CD14-positive monocyte (primary cell): ENCODE results near the gene CFAP410. TPM values are rescaled to one million over a fixed set of nuclear protein-coding genes. Genes with fewer than 3 reads are reported as not detected.

Experiments used
- DNase-seq, 3 donors: peaks; one replicate each; pipeline ENCODE4 v3.0.0-alpha.2; 2011 to 2022
- H2AFZ ChIP-seq: 2 replicates; pipeline ENCODE4 v1.6.0; 2012; ENCODE audit warnings: mild to moderate bottlenecking, low read depth, low read length, inconsistent platforms; ENCODE audit not compliant: insufficient read depth, poor library complexity, severe bottlenecking
- H3K27ac ChIP-seq, 2 donors: 1 replicate in 1 of 2; 2 replicates in 1 of 2; pipeline ENCODE4 v1.5.1; 2012 to 2013; ENCODE audit warnings: low read length in 2 of 2, control low read depth in 1 of 2, inconsistent platforms in 1 of 2, low read depth in 1 of 2, mild to moderate bottlenecking in 1 of 2
- H3K27me3 ChIP-seq, 2 donors: one replicate each; pipeline versions ENCODE4 v1.6.0 to v1.6.1; 2011 to 2013; ENCODE audit warnings: low read length in 2 of 2; ENCODE audit not compliant: control insufficient read depth in 2 of 2, insufficient read depth in 2 of 2
- H3K36me3 ChIP-seq, 2 donors: replicated peaks in 1 of 2; 1 replicate in 1 of 2; 2 replicates in 1 of 2; pipeline versions ENCODE4 v1.5.1 to v1.6.1; 2012 to 2013; ENCODE audit warnings: low read length in 2 of 2, control low read depth in 1 of 2, inconsistent platforms in 1 of 2, mild to moderate bottlenecking in 1 of 2; ENCODE audit not compliant: insufficient read depth in 2 of 2, control insufficient read depth in 1 of 2
- H3K4me1 ChIP-seq, 2 donors: 1 replicate in 1 of 2; 2 replicates in 1 of 2; pipeline versions ENCODE4 v1.5.1 to v1.6.1; 2012 to 2013; ENCODE audit warnings: low read length in 2 of 2, control low read depth in 1 of 2, inconsistent platforms in 1 of 2, mild to moderate bottlenecking in 1 of 2, moderate library complexity in 1 of 2; ENCODE audit not compliant: insufficient read depth in 2 of 2, control insufficient read depth in 1 of 2
- H3K4me2 ChIP-seq: replicated peaks from 2 replicates; pipeline ENCODE3; 2012; ENCODE audit warnings: low read length, moderate library complexity, mild to moderate bottlenecking; ENCODE audit not compliant: poor library complexity, severe bottlenecking; ENCODE audit errors: extremely low read depth
- H3K4me3 ChIP-seq, 3 experiments: fragments of 200-600 bp in 1 of 3; sonication (generic) in 1 of 3; replicated peaks in 1 of 3; 1 replicate in 2 of 3; 2 replicates in 1 of 3; pipeline ENCODE4 v1.5.1; 2011 to 2013; ENCODE audit warnings: low read length in 3 of 3, mild to moderate bottlenecking in 3 of 3, control low read depth in 2 of 3, low read depth in 2 of 3, inconsistent platforms in 1 of 3, moderate library complexity in 1 of 3
- H3K79me2 ChIP-seq: 2 replicates; pipeline ENCODE4 v1.6.0; 2012; ENCODE audit warnings: mild to moderate bottlenecking, control low read depth, inconsistent platforms, low read length, moderate library complexity; ENCODE audit not compliant: insufficient read depth
- H3K9ac ChIP-seq: 2 replicates; pipeline ENCODE4 v1.6.0; 2017; ENCODE audit warnings: low read length, mild to moderate bottlenecking; ENCODE audit not compliant: insufficient read depth, poor library complexity, severe bottlenecking
- H3K9me3 ChIP-seq, 2 donors: replicated peaks in 1 of 2; 1 replicate in 1 of 2; 2 replicates in 1 of 2; pipeline versions ENCODE4 v1.5.1 to v1.6.1; 2012 to 2013; ENCODE audit warnings: low read length in 2 of 2, control low read depth in 1 of 2; ENCODE audit not compliant: control insufficient read depth in 1 of 2, insufficient read depth in 1 of 2
- H4K20me1 ChIP-seq: 2 replicates; pipeline ENCODE4 v1.6.0; 2012; ENCODE audit warnings: mild to moderate bottlenecking, low read length, control low read depth, moderate library complexity; ENCODE audit not compliant: insufficient read depth
- H3K27ac Mint-ChIP-seq, 7 donors: one replicate each; pipeline ENCODE4 v1.8.0; 2020; ENCODE audit warnings: mild to moderate bottlenecking in 7 of 7, mixed read lengths in 7 of 7, moderate library complexity in 6 of 7, inconsistent platforms in 2 of 7
- H3K27me3 Mint-ChIP-seq, 3 donors: one replicate each; pipeline ENCODE4 v1.8.0; 2021 to 2022; ENCODE audit warnings: low read depth in 3 of 3, mild to moderate bottlenecking in 3 of 3, mixed read lengths in 3 of 3, moderate library complexity in 3 of 3, inconsistent platforms in 1 of 3
- H3K36me3 Mint-ChIP-seq, 2 donors: one replicate each; pipeline ENCODE4 v1.8.0; 2020; ENCODE audit warnings: mixed read lengths in 2 of 2, inconsistent platforms in 1 of 2, mild to moderate bottlenecking in 1 of 2
- H3K4me1 Mint-ChIP-seq: one replicate; pipeline ENCODE4 v1.8.0; 2020; ENCODE audit warnings: mild to moderate bottlenecking, mixed read lengths
- H3K4me3 Mint-ChIP-seq, 2 donors: one replicate each; pipeline ENCODE4 v1.8.0; 2020; ENCODE audit warnings: mild to moderate bottlenecking in 2 of 2, mixed read lengths in 2 of 2, moderate library complexity in 1 of 2
- H3K9me3 Mint-ChIP-seq, 7 donors: one replicate each; pipeline ENCODE4 v1.8.0; 2020 to 2022; ENCODE audit warnings: mixed read lengths in 7 of 7, mild to moderate bottlenecking in 6 of 7, moderate library complexity in 6 of 7, inconsistent platforms in 2 of 7
- CTCF ChIP-seq: fragments of 200-600 bp; IDR thresholded peaks from one replicate; pipeline ENCODE4 v1.8.0; 2022; ENCODE audit warnings: antibody characterized with exemption, mild to moderate bottlenecking
- WGBS: methylation state at CpG from one replicate; pipeline ENCODE4 v1.1.5; 2013; ENCODE audit warnings: missing lambda C conversion rate; ENCODE audit not compliant: insufficient coverage; 5-methylcytosine and 5-hydroxymethylcytosine counted together
- intact Hi-C, 2 donors: fragments of 100-400 bp; cut with micrococcal nuclease; formaldehyde crosslinking; loops; one replicate each; pipeline versions ENCODE4 v1.15.0 to v1.15.1; 2023
- polyA plus RNA-seq, 3 donors: library from polyadenylated mRNA; depleted of rRNA in 1 of 3; unstranded in 2 of 3; stranded (reverse) in 1 of 3; fragments of 300-500 nt in 2 of 3; fragments of >200 nt in 1 of 3; fragmentation: Illumina TruSeq in 2 of 3; gene quantifications; 1 replicate in 2 of 3; 2 replicates in 1 of 3; pipeline ENCODE4 v1.2.3, GENCODE V29; 2012 to 2021

CFAP410 gene
- polyA plus RNA-seq, 3 donors = 14.8 to 23.5 (median 17.3) TPM

- no peak overlapping the region for H3K4me2 ChIP-seq
- peaks cover 16 to 37% of the 10 kb centered on the region in 2 donors for H3K36me3 Mint-ChIP-seq
- H3K27ac Mint-ChIP-seq = peak overlapping the region in 2 of 7 donors; percentile 32 to 50
- H3K9me3 ChIP-seq = no peaks in the 10 kb centered on the region
- 90% methylated on average over 22 of the region's 26 CpGs for WGBS
- no peak overlapping the region for H3K4me3 Mint-ChIP-seq
- H2AFZ ChIP-seq = no peak overlapping the region
- intact Hi-C loops = no loop called here
- H3K9ac ChIP-seq = no peak overlapping the region
- no peaks in the 10 kb centered on the region for H3K9me3 Mint-ChIP-seq
- TF ChIP-seq CTCF = no peak
- no peaks in the 10 kb centered on the region for H3K4me1 ChIP-seq
- no peaks in the 10 kb centered on the region for H3K4me1 Mint-ChIP-seq
- H3K27me3 Mint-ChIP-seq = no peaks in the 10 kb centered on the region
- no peak overlapping the region for H3K4me3 ChIP-seq
- peaks cover 29 to 37% of the 10 kb centered on the region in 2 donors for H3K36me3 ChIP-seq
- peaks cover 13% of the 10 kb centered on the region for H4K20me1 ChIP-seq
- H3K27me3 ChIP-seq = no peaks in the 10 kb centered on the region
- no peaks in the 10 kb centered on the region for H3K79me2 ChIP-seq
- no peak overlapping the region for H3K27ac ChIP-seq
- no peak for DNase-seq
Measured at GRCh38 chr21:44329086-44329889, 9.9 kb downstream of the CFAP410 start.

GRCh38 chr21:44328242-44328895 lies 10.8 kb downstream of the CFAP410 start:
- Mint-ChIP-seq H3K4me1 (no peaks in the 10 kb centered on the region), H3K4me3 (no peak overlapping the region), H3K27me3 (no peaks in the 10 kb centered on the region), H3K36me3 (peaks cover 20 to 41% of the 10 kb centered on the region in 2 donors), H3K27ac (peak overlapping the region in 3 of 7 donors; percentile 15 to 77 (median 19)), H3K9me3 (no peaks in the 10 kb centered on the region)
- H3K79me2 ChIP-seq = no peaks in the 10 kb centered on the region
- peaks cover 13% of the 10 kb centered on the region for H4K20me1 ChIP-seq
- no peaks in the 10 kb centered on the region for H3K4me1 ChIP-seq
- H3K36me3 ChIP-seq = peaks cover 38 to 47% of the 10 kb centered on the region in 2 donors
- H3K9ac ChIP-seq = no peak overlapping the region
- no peaks in the 10 kb centered on the region for H3K27me3 ChIP-seq
- WGBS = 91% methylated on average over 20 of the region's 25 CpGs
- no peak for DNase-seq
- intact Hi-C loops = no loop called here
- no peak overlapping the region for H3K27ac ChIP-seq
- H3K4me3 ChIP-seq = no peak overlapping the region
- no peak overlapping the region for H2AFZ ChIP-seq
- H3K4me2 ChIP-seq = no peak overlapping the region
- no peak for TF ChIP-seq CTCF
- no peaks in the 10 kb centered on the region for H3K9me3 ChIP-seq
